ENCODE results near the gene SMC3. TPM values are rescaled to one million over a fixed set of nuclear protein-coding genes. Genes with fewer than 3 reads are reported as not detected.

Gene SMC3
- total RNA-seq, 6 donors from 2014 or later = 13.7 to 45.9 (median 23.0) TPM

DNA sequence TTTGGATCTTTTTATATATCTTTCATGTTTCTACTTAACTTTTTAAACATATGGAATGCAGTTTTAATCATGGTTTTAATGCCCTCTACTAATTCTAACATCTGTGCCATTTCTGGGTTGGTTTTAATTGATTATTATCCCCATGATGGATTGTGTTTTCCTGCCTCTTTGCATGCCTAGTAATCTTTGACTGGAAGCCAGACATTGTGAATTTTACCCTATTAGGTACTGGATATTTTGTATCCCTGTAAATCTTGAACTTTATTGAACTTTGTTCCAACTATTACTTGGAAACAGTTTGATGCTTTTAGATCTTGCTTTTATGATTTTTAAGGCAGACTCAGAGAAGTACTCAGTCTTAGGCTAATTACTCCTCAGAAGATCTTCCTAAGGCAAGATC lies 60.7 kb downstream of the SMC3 start:
- no peaks in the 10 kb centered on the region for H3K4me1 ChIP-seq
- no peaks in the 10 kb centered on the region for H3K9me3 ChIP-seq
- DNase-seq (no peak), ATAC-seq (ENCODE audit: low FRiP score in 2 of 2) (no peak)
- TF ChIP-seq POLR2A (IDR thresholded peaks at IDR 0.05) (no peak), EP300 (IDR thresholded peaks at IDR 0.05) (no peak), CTCF (IDR thresholded peaks at IDR 0.05) (no peak), POLR2AphosphoS5 (IDR thresholded peaks at IDR 0.05) (no peak)
- H3K36me3 ChIP-seq = no peaks in the 10 kb centered on the region
- H3K4me3 ChIP-seq = no peak overlapping the region
- H3K27me3 ChIP-seq = no peaks in the 10 kb centered on the region
- H3K27ac ChIP-seq = no peak overlapping the region

DNA sequence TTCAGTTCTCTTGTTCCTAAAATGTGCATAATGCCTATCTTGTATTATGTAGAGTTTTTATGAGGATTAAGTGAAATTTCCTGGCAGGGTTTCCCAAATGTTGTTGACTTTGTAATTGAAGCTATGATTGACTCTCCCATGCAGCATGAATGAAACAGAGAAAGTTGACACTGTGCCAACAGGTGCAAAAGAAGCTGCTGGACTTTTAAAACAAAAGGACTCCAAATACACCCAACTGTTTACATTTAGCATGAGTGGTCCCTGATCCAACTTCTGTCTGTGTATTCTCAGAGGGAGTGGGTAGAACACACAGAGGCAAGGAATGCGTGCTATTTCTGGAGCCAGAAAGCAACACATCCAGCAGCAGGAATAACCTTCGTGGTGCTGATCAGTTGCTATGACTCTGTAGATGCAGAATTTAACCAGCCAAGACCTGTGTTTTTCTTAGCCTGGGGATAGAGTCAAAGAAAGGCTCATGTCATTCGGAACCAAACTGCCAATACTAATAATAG lies 62.2 kb downstream of the SMC3 start:
- H3K36me3 ChIP-seq = no peaks in the 10 kb centered on the region
- no peaks in the 10 kb centered on the region for H3K4me1 ChIP-seq
- ATAC-seq (ENCODE audit: low FRiP score in 2 of 2) (peak in 1 of 2 donors; percentile 38), DNase-seq (no peak)
- H3K27me3 ChIP-seq = no peaks in the 10 kb centered on the region
- H3K4me3 ChIP-seq = no peak overlapping the region
- 49 to 56% methylated on average over 3 of the region's 3 CpGs for WGBS, 2 donors
- H3K27ac ChIP-seq = no peak overlapping the region
- no peaks in the 10 kb centered on the region for H3K9me3 ChIP-seq
- TF ChIP-seq EP300 (IDR thresholded peaks at IDR 0.05) (no peak), POLR2AphosphoS5 (IDR thresholded peaks at IDR 0.05) (no peak), POLR2A (IDR thresholded peaks at IDR 0.05) (no peak)

DNA sequence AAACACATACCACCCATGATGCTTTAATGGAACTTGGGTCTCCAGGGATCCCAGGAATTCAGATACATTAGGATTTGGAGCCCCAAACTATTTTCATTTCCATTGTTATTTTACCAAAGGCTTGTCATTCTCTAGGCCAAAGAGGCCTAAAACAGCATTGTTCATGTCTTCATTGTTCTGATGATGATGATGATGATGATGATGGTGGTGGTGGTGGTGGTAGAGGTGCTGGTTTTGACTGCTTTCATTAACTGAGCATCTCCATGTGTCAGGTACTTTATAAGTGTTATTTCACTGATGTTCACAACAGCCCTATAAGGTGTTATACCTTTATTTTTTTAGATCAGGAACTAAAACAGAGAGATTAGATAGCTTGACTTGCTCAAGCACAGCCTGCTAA lies 64.4 kb downstream of the SMC3 start:
- no peak overlapping the region for H3K4me3 ChIP-seq
- H3K36me3 ChIP-seq = no peaks in the 10 kb centered on the region
- no peaks in the 10 kb centered on the region for H3K27me3 ChIP-seq
- no peaks in the 10 kb centered on the region for H3K9me3 ChIP-seq
- H3K4me1 ChIP-seq = no peaks in the 10 kb centered on the region
- ATAC-seq (ENCODE audit: low FRiP score in 2 of 2) = no peak
- no peak for DNase-seq
- H3K27ac ChIP-seq = no peak overlapping the region
- no peak for TF ChIP-seq POLR2A (IDR thresholded peaks at IDR 0.05)
- no peak for TF ChIP-seq CTCF (IDR thresholded peaks at IDR 0.05)
- no peak for TF ChIP-seq EP300 (IDR thresholded peaks at IDR 0.05)
- TF ChIP-seq POLR2AphosphoS5 (IDR thresholded peaks at IDR 0.05) = no peak

GRCh38 chr10:110632591-110633215 lies 65.2 kb downstream of the SMC3 start:
- no peak for ATAC-seq (ENCODE audit: low FRiP score in 2 of 2)
- DNase-seq = no peak
- Histone ChIP-seq H3K4me3 (no peak overlapping the region), H3K36me3 (no peaks in the 10 kb centered on the region), H3K27ac (no peak overlapping the region), H3K4me1 (no peaks in the 10 kb centered on the region), H3K9me3 (no peaks in the 10 kb centered on the region), H3K27me3 (no peaks in the 10 kb centered on the region)
- no peak for TF ChIP-seq POLR2AphosphoS5 (IDR thresholded peaks at IDR 0.05)
- no peak for TF ChIP-seq POLR2A (IDR thresholded peaks at IDR 0.05)
- no peak for TF ChIP-seq EP300 (IDR thresholded peaks at IDR 0.05)
- TF ChIP-seq CTCF (IDR thresholded peaks at IDR 0.05) = no peak
- 88 to 100% methylated on average over 1 of the region's 1 CpG for WGBS, 2 donors

GRCh38 chr10:110634527-110635209 lies 67.2 kb downstream of the SMC3 start:
- Histone ChIP-seq H3K27me3 (no peaks in the 10 kb centered on the region), H3K36me3 (no peaks in the 10 kb centered on the region), H3K27ac (no peak overlapping the region), H3K4me3 (no peak overlapping the region), H3K4me1 (no peaks in the 10 kb centered on the region), H3K9me3 (no peaks in the 10 kb centered on the region)
- 58 to 65% methylated on average over 9 of the region's 9 CpGs for WGBS, 2 donors
- TF ChIP-seq EP300 (IDR thresholded peaks at IDR 0.05) (no peak), POLR2A (IDR thresholded peaks at IDR 0.05) (no peak), POLR2AphosphoS5 (IDR thresholded peaks at IDR 0.05) (no peak), CTCF (IDR thresholded peaks at IDR 0.05) (no peak)
- ATAC-seq (ENCODE audit: low FRiP score in 2 of 2) (no peak), DNase-seq (peak in 1 of 2 donors; percentile 32)
